Sigmoid colon (tissue), 7 donors: ENCODE results near the gene NPTN. TPM values are rescaled to one million over a fixed set of nuclear protein-coding genes. Genes with fewer than 3 reads are reported as not detected.

Experiments
- DNase-seq: peaks from one replicate; pipeline ENCODE4 v3.0.0-alpha.2; 2019
- H3K27ac ChIP-seq, 4 donors: fragments of 200-600 bp; sonication (generic); one replicate each; pipeline ENCODE4 v1.5.1; 2016 to 2019; ENCODE audit warnings: mild to moderate bottlenecking in 1 of 4
- H3K27me3 ChIP-seq, 3 donors: fragments of 200-600 bp; sonication (generic); one replicate each; pipeline ENCODE4 v1.5.1; 2019; ENCODE audit warnings: mild to moderate bottlenecking in 1 of 3
- H3K36me3 ChIP-seq, 4 donors: fragments of 200-600 bp; sonication (generic); one replicate each; pipeline ENCODE4 v1.5.1; 2016 to 2019
- H3K4me1 ChIP-seq, 4 donors: fragments of 200-600 bp; sonication (generic); one replicate each; pipeline ENCODE4 v1.5.1; 2017 to 2019
- H3K4me3 ChIP-seq, 4 donors: fragments of 200-600 bp; sonication (generic); one replicate each; pipeline ENCODE4 v1.5.1; 2017 to 2019; ENCODE audit warnings: mild to moderate bottlenecking in 2 of 4, moderate library complexity in 1 of 4
- H3K9me3 ChIP-seq, 4 donors: fragments of 200-600 bp in 3 of 4; sonication (generic) in 3 of 4; one replicate each; pipeline versions ENCODE4 v1.5.1 to v1.6.1; 2013 to 2019
- EP300 ChIP-seq, 4 donors: sonication (generic); formaldehyde crosslinking; IDR thresholded peaks; one replicate each; pipeline ENCODE4 v1.6.1; 2017; ENCODE audit warnings: antibody characterized with exemption in 4 of 4
- POLR2A ChIP-seq, 2 donors: fragments of 450-650 bp; IDR thresholded peaks; one replicate each; pipeline ENCODE4 v1.6.1; 2016; ENCODE audit warnings: antibody characterized with exemption in 2 of 2, mild to moderate bottlenecking in 2 of 2, moderate library complexity in 2 of 2
- POLR2AphosphoS5 ChIP-seq, 4 donors: sonication (generic); formaldehyde crosslinking; IDR thresholded peaks; one replicate each; pipeline ENCODE4 v1.6.1; 2017; ENCODE audit warnings: antibody characterized with exemption in 4 of 4
- WGBS, 2 donors: extraction: QIAGEN DNeasy Blood & Tissue Kit; methylation state at CpG; one replicate each; pipeline ENCODE4 v1.1.7; 2013; 5-methylcytosine and 5-hydroxymethylcytosine counted together
- intact Hi-C: fragments of 100-400 bp; cut with DNase I; formaldehyde crosslinking; loops from one replicate; pipeline ENCODE4 v1.15.1; 2023
- polyA plus RNA-seq, 3 donors: library from polyadenylated mRNA; stranded (reverse); fragments of 200-250 nt; gene quantifications; one replicate each; pipeline ENCODE4 v1.2.3, GENCODE V29; 2013
- total RNA-seq, 4 donors: library from RNA; depleted of rRNA; stranded (reverse); fragments of >200 nt; gene quantifications; one replicate each; pipeline ENCODE4 v1.1.0, GENCODE V29; 2016
- TF ChIP-seq, protein P1 (sequence below), 4 experiments: fragments of 450-650 bp in 3 of 4; fragments of 200-600 bp in 1 of 4; IDR thresholded peaks; one replicate each; pipeline ENCODE4 v1.5.1; 2016 to 2019; ENCODE audit warnings: antibody characterized with exemption in 4 of 4, mild to moderate bottlenecking in 3 of 4, moderate library complexity in 2 of 4
- donor health status: healthy with polysubstance abuse.
- donor health status: Bipolar disorder and iron deficiency.
- donor health status: healthy.

The NPTN gene
- total RNA-seq: 100 to 1,000 TPM; 216 to 320 (median 299) TPM
- polyA plus RNA-seq: 10 to 100 TPM; 40.8 to 98.6 (median 42.5) TPM

GRCh38 chr15:73633111-73633990, at the start of gene NPTN:
Gene NPTN (minus strand): TSS chr15:73633389. CDS start chr15:73633215, 174 bp downstream.
- intact Hi-C loops: loop anchor here (2.0 to 10.0 kb wide), 4 partner anchors 33 to 851 kb away; partner anchors contain the start of gene ADPGK
- Histone ChIP-seq H3K9me3 (no peaks in the 10 kb centered on the region), H3K4me1 (peaks cover 0 to 46% (median 41%) of the 10 kb centered on the region in 4 donors), H3K27me3 (no peaks in the 10 kb centered on the region), H3K27ac (peak within 1 kb of the TSS; percentile 96 to 100 (median 99)), H3K4me3 (peak within 1 kb of the TSS; percentile 87 to 99 (median 91)), H3K36me3 (no peaks in the 10 kb centered on the region)
- TF ChIP-seq, protein P1, sequence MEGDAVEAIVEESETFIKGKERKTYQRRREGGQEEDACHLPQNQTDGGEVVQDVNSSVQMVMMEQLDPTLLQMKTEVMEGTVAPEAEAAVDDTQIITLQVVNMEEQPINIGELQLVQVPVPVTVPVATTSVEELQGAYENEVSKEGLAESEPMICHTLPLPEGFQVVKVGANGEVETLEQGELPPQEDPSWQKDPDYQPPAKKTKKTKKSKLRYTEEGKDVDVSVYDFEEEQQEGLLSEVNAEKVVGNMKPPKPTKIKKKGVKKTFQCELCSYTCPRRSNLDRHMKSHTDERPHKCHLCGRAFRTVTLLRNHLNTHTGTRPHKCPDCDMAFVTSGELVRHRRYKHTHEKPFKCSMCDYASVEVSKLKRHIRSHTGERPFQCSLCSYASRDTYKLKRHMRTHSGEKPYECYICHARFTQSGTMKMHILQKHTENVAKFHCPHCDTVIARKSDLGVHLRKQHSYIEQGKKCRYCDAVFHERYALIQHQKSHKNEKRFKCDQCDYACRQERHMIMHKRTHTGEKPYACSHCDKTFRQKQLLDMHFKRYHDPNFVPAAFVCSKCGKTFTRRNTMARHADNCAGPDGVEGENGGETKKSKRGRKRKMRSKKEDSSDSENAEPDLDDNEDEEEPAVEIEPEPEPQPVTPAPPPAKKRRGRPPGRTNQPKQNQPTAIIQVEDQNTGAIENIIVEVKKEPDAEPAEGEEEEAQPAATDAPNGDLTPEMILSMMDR (IDR thresholded peaks at IDR 0.05): no peak
- TF ChIP-seq POLR2AphosphoS5 (IDR thresholded peaks at IDR 0.05) (peak; percentile 82 to 96 (median 93)), POLR2A (IDR thresholded peaks at IDR 0.05) (peak; percentile 52 to 81), EP300 (IDR thresholded peaks at IDR 0.05) (peak in 1 of 4 donors; percentile 49)
- DNase-seq: peak; percentile 99
- 2% methylated on average over 62 of the region's 62 CpGs for WGBS, 2 donors

DNA sequence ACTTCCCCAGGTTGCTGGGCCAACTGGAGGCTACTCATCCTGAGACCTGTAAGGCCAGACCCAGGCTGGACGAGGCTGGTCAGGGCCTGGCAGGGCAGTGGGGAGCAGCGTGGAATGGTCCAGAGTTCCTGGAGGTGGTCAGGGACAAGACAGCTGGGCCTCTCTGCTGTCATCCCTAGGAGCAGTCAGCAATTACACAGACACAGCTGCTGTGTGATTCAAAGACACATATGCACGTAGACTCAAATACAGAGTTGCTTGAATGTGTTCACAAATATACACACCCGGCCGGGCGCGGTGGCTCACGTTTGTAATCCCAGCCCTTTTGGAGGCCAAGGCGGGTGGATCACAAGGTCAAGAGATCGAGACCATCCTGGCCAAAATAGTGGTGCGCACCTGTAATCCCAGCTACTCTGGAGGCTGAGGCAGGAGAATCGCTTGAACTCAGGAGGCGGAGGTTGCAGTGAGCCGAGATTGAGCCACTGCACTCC, 49.5 kb upstream of the NPTN start:
- DNase-seq: no peak
- TF ChIP-seq, protein P1 (IDR thresholded peaks at IDR 0.05): no peak
- TF ChIP-seq EP300 (IDR thresholded peaks at IDR 0.05): no peak
- TF ChIP-seq POLR2AphosphoS5 (IDR thresholded peaks at IDR 0.05): no peak
- no peak for TF ChIP-seq POLR2A (IDR thresholded peaks at IDR 0.05)
- intact Hi-C loops: loop anchor here (2.0 kb wide), 1 partner anchor 46 kb away; no protein-coding TSS in a partner anchor
- WGBS, 2 donors: 62 to 78% methylated on average over 14 of the region's 14 CpGs
- Histone ChIP-seq H3K36me3 (no peaks in the 10 kb centered on the region), H3K27me3 (no peaks in the 10 kb centered on the region), H3K4me1 (peaks cover 0 to 38% (median 36%) of the 10 kb centered on the region in 4 donors), H3K4me3 (no peak overlapping the region), H3K9me3 (no peaks in the 10 kb centered on the region), H3K27ac (peak overlapping the region in 2 of 4 donors; percentile 2 to 95)

DNA sequence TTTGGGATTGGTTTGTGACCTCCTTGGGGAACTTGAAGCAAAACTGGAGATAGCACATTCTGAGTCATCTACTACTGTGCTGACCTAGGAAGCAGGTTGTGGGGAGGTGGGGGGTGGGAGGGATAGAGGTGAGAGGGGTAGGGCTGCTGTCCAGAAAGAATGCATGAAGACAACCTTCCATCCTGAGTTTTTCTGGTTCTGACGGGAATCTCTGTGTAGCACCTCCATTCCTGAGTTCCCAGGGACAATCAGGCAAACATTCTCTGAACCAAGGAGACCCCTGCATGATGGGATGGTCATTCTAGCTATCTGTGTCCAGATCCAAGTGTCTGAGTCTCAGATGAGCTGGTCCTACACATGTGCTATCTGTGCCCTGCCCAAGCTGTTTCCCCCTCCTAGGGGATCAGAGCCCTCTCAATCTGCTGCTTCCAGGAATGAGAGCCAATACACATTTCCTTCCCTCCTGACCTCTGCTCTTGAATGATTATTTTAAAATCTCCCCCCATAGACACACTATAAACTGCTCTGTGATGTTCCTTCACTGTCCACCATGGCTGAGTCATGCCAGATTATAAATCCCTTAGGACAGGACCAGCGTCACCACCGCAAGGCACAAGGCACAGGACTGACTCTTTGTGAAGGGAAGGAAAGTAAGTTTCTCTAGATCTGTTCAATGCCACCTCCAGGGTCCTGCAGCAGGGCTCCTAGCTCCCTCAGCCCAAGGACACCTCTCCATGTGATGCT, 48.8 kb upstream of the NPTN start:
- TF ChIP-seq POLR2A (IDR thresholded peaks at IDR 0.05) (no peak), POLR2AphosphoS5 (IDR thresholded peaks at IDR 0.05) (no peak), EP300 (IDR thresholded peaks at IDR 0.05) (no peak)
- TF ChIP-seq, protein P1 (IDR thresholded peaks at IDR 0.05): no peak
- H3K9me3 ChIP-seq: no peaks in the 10 kb centered on the region
- H3K27me3 ChIP-seq: no peaks in the 10 kb centered on the region
- peaks cover 0 to 36% (median 35%) of the 10 kb centered on the region in 4 donors for H3K4me1 ChIP-seq
- peak overlapping the region in 2 of 4 donors; percentile 2 to 95 for H3K27ac ChIP-seq
- no peaks in the 10 kb centered on the region for H3K36me3 ChIP-seq
- H3K4me3 ChIP-seq: no peak overlapping the region
- WGBS, 2 donors: 80 to 81% methylated on average over 3 of the region's 3 CpGs
- intact Hi-C loops: loop anchor here (2.0 kb wide), 1 partner anchor 45 kb away; no protein-coding TSS in a partner anchor
- no peak for DNase-seq

GRCh38 chr15:73681063-73681462, 47.9 kb upstream of the NPTN start:
- intact Hi-C loops: no loop called here

More at GRCh38 chr15:73681063-73681462, 47.9 kb upstream of the NPTN start:
- 67 to 69% methylated on average over 3 of the region's 3 CpGs for WGBS, 2 donors
- H3K27me3 ChIP-seq: no peaks in the 10 kb centered on the region
- no peaks in the 10 kb centered on the region for H3K9me3 ChIP-seq
- H3K27ac ChIP-seq: no peak overlapping the region
- H3K4me3 ChIP-seq: no peak overlapping the region
- H3K36me3 ChIP-seq: no peaks in the 10 kb centered on the region
- no peak for TF ChIP-seq EP300 (IDR thresholded peaks at IDR 0.05)
- no peak for TF ChIP-seq POLR2AphosphoS5 (IDR thresholded peaks at IDR 0.05)
- TF ChIP-seq, protein P1 (IDR thresholded peaks at IDR 0.05): no peak
- no peak for TF ChIP-seq POLR2A (IDR thresholded peaks at IDR 0.05)
- DNase-seq: no peak
- H3K4me1 ChIP-seq: peaks cover 0 to 27% (median 25%) of the 10 kb centered on the region in 4 donors
